NCI-H526 treated with DMSO at 0.1 percent for 48 hours (cell line): ENCODE results near the gene IPO4.

Source experiments
- DNase-seq: peaks from one replicate; lab custom pipeline; 2025; lab: John Stamatoyannopoulos, UW

Gene IPO4

DNA sequence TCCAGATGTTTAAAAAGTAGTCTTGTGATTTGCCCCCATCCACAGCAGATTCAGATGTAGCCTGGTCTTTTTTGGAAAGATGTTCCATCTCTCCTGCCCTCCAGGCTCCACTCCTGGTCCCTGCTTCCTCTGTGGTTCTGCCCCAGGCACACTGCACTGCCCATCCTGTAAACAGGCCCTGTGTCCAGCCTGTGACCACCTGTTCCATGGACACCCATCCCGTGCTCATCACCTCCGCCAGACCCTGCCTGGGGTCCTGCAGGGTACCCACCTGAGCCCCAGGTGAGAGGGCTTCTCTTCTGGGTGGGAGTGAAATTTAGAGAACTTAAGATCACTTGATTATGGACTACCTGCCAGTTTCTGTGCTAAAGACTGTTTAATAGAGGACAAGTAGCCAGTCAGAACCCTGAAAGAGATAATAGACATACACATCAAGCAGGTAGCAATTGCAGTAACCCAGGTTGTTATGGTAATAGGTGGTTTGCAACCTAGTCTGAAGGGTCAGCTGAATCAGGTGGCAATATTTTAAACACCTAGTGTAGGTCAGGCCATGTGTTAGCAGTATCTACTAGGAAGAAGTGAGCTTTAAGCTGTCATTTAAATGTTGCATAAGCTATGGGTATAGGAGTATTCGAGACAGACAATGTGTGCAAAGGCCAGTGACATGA lies 39.2 kb downstream of the IPO4 start:
- DNase-seq, result no peak

DNA sequence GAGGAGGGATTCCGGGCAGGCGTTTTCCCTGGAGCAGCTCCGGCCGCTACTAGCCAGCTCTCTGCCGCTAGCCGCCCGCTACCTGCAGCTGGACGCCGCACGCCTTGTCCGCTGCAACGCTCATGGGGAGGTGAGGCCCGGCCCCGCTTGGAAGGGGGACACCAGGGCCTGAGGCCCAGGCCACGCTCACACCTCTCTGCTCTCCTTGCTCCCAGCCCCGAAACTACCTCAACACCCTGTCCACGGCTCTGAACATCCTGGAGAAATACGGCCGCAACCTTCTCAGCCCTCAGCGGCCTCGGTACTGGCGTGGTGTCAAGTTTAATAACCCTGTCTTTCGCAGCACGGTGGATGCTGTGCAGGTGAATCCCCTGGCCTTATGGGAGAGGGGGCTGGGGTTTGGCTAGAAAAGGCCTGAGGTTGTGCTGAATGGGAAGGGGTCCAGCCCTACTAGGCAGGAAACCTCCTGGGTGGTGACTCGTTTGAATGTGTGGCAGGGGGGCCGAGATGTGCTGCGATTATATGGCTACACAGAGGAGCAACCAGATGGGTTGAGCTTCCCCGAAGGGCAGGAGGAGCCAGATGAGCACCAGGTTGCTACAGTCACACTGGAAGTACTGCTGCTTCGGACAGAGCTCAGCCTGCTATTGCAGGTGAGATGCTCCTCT lies 40.7 kb downstream of the IPO4 start:
- DNase-seq, result no peak

DNA sequence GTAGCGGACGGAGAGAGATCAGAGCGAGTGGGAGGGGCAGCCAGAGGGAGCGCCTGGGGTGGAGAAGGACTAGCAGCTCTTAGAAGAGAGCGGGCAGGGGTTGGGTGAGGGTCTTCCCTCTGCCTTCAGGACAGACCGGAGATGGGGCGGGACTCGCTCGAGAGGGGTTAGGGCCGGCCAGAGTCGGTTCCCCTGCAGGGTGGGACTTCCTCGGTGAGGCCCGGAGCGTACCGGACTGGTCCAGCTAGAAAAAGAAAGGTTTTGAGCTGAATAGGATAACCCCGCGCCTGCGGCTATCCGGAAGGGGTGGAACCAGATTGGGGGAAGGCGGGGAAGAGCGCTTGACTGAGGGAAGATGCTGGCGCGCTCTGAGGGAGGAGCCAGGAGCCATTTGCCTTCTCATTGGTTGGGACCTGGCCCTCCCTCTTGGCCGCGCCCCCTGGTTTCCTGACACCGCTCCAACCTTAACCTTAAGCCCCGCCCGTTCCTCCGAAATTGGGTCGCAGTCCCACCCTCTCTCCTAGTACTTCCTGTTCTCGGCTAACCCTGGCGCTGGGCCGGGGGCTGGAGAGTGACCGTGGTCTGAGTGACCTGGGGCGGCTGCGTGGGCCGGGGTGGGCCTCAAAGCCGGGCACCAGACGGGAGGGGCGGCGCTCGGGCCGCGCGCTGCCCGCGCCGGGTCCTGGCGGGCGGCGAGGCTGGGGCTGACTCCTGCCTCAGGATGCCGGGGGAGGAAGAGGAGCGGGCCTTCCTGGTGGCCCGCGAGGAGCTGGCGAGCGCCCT lies 41.4 kb downstream of the IPO4 start, which contains the start of gene RNF31:
Gene RNF31, plus strand, starts transcription at position 521 of the 783 bp plus-strand sequence. Its CDS starts 201 bp downstream, at position 722.
- peak; percentile 97 for DNase-seq

DNA sequence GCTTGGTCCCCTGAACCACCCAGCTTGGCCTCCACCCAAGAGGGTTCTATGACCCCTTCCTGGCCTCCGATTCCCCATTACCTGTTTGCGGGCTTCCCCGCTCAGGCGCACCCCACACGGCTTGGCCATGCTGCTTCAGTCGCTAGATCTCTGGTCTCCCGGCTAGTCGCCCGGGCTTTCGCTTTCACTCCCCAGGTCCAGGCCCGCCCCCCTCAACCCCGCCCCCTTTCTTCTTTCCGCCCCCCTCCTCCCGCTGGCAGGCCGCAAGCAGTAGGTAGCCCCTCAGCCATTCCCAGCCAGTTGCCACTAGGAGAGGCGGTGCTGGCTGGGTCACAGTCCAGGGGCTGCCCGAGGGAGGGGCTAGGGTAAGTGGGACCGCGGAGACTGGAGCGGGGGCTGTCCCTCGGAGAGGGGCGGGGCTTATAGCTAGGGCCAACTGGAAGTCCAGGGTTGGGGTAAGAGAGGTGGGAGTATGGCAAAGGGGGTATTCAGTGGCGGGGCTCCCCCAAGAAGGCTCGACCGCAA lies 42.1 kb downstream of the IPO4 start, which contains the start of gene PSME2:
Gene PSME2, minus strand, starts transcription at position 158 of the 525 bp plus-strand sequence. Its CDS starts 29 bp downstream, at position 129.
- DNase-seq, result peak; percentile 94

DNA sequence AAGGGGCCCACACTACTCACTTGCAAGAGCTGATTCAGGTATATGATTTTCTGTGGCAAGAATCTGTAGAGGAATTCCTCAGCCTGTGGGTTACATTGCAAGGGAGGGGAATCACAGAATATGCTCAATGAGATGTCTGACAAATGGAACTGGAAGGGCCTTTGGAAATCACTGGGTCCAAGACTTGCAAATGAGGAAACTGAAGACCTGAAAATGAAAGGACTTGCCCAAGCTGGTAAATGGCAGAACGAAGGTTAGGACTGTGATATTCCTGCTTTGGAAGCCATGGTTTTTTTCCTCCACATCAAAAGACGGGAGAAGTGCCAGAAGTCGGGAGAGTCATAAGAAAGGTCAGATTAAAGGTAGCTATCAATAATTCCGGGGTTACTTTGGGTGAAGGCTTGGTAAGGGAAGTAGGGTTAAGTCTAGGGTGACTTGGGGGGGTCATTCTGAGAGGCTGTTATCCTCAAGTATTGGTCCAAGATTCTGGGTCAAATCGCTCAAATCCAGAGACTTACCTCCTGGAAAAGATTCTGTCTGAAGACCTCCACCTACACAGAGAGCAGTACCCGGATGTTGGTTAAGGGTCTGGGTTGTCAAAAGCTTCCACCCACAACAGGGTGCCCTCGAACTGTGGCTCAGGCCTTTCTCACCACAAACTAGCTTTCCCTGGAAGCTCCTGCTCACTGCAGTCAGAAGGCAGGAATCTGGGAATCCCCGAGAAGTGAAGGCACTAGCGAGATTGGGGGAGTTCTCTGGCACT lies 42.7 kb downstream of the IPO4 start:
- no peak for DNase-seq

DNA sequence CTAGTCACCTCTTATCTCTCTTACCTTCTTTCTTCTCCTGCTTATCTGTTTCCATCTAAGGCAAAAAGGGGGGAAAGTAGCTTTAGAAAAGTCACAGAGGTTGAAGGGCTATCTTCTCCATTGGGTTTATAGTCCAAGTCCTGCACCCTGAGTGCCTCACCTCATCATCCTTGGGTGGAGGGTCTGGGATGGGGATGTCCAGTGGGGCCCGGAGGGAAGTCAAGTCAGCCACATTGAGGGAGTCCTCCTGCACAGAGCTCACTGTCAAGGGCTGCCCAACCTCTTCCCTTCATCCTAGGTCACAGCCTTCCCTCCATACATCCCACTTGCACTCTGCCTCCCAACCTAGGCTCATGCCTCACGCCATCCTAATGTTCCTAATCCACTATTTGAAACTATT lies 43.4 kb downstream of the IPO4 start:
- DNase-seq, result no peak

DNA sequence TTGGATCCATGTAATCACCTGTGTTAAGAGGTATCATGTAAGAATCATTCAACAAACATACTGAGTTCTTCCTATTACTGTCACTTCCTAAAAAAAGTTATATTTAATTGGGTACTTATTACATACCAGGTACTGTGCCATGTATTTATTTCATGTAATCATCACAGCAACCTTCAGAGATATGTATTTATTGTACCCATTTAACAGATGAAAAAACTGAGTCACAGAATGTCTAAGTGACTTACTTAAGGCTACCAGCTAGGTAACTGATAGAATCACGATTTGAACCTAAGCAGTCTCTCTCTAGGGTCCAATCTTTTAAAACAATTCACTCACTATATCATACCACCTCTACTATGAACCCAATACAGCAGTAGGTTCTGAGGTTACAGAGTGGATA lies 44.2 kb downstream of the IPO4 start:
- DNase-seq, result no peak

DNA sequence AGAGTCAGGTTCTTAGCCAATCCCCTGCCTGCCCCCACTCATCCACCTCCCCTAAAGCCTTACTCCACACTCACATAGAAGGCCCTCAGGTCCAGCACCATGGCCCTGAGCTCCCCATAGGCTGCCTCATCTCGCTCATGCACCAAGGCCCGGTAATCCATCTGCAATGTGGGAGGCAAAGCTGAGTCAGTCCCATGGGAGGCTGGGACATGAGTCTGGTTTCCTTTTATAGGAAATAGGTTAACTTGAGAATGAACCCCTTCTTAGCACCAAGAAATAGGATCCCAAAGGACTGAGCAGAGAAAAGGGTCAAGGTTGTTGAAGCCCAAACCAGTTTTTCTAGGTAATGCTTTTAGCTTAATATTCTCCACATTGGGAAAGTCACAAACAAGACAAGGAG lies 45.1 kb downstream of the IPO4 start:
- DNase-seq, result no peak

DNA sequence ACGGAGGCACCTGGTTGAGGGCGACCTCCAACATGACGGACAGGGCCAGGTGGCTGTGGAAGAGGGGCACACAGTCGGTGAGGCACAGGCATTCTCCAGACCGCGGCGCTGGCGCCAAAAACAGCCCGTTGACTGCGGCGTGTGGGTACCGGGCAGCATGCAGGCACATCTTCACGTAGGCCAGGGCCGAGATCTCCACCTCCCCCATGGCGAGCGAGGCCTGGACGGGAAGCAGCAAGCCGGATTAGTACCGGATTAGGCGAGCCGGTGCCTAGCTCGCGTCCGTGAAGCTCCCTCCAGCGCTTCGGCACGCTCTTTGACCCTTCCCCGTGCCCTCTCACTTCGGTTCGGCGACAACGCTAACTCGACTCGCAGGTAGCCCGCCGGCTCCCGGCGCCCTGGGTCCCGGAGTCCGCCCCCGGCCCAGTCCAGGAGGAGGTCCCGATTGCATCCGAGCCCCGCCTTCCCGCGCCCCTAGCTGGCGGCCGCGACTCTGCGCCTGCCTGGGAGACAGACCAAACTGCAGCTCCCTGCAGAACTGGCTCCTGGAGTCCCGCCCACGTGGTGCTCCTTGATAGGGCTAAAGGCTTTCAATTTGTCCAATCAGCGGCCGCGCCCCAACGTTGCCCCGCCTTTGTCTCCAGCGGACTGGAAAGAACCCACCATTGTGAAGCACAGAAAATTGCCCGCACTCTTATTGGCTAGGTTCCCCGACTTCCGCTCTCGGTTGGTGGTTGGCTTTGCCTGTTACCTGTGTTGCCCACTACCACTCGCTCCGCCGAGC lies 47.3 kb downstream of the IPO4 start, which contains the start of gene EMC9:
Gene EMC9, minus strand, starts transcription at position 495 of the 784 bp plus-strand sequence. Its CDS starts 287 bp downstream, at position 208.
- DNase-seq, result peak; percentile 99

DNA sequence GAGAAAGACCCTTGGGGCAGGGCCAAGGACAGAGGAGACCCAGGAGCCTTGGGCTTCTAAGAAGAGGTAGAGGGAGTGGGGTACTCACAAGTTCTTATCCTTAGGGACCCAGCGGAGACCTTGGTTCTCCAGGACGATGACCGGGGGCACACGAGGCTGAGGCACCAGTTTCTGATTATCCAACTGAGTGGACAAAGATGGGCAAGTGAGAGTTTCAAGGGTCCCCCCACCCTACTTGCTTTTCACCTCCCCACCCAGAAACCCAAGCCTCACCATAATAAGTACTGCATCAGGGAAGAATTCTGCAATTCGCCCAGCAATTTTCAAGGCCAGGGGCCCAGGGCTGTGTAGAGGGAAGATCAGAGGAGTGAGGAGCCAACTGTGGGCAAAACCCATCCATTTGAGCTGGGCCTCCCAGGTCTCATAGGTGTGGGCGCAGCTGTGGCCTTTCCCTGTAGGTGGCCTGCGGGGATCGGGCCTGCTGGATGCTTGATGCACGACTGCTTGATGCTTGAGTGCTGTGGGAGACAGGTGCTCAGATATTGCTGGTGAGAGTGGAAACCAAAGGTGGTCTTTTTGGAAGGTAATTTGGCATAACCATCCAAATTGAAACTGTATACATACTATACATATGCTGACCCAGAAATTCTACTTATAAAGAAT lies 49.2 kb downstream of the IPO4 start:
- DNase-seq, result no peak

DNA sequence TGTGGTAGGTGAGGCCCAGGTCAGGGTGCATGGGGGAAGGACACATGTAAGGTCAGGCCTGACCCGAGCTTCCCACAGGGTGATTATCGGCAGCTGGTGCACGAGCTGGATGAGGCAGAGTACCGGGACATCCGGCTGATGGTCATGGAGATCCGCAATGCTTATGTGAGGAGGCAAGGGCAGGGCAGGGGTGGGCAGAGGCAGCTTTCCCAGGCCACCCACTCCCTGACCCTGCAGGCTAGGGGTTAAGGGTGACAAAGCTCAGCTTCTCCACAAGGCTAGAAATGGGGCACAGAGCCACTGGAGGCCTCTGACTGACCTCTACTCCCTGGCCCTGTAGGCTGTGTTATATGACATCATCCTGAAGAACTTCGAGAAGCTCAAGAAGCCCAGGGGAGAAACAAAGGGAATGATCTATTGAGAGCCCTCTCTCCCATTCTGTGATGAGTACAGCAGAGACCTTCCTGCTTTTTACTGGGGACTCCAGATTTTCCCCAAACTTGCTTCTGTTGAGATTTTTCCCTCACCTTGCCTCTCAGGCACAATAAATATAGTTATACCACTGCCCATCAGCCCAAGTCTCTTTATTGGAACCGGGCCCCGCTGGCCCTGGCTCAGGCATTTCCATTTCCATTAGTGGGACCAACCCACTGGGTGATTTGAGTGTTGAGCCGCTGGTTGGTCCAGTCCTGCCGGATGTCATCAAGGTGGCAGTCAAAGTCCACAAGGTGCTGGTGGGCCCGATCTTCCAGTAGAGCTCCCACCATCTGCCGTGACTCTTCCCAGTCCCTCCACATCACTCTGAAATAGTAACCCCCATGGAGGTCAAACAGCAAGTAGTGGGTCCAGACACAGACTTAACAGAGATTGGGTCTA lies 50.0 kb downstream of the IPO4 start:
- no peak for DNase-seq

DNA sequence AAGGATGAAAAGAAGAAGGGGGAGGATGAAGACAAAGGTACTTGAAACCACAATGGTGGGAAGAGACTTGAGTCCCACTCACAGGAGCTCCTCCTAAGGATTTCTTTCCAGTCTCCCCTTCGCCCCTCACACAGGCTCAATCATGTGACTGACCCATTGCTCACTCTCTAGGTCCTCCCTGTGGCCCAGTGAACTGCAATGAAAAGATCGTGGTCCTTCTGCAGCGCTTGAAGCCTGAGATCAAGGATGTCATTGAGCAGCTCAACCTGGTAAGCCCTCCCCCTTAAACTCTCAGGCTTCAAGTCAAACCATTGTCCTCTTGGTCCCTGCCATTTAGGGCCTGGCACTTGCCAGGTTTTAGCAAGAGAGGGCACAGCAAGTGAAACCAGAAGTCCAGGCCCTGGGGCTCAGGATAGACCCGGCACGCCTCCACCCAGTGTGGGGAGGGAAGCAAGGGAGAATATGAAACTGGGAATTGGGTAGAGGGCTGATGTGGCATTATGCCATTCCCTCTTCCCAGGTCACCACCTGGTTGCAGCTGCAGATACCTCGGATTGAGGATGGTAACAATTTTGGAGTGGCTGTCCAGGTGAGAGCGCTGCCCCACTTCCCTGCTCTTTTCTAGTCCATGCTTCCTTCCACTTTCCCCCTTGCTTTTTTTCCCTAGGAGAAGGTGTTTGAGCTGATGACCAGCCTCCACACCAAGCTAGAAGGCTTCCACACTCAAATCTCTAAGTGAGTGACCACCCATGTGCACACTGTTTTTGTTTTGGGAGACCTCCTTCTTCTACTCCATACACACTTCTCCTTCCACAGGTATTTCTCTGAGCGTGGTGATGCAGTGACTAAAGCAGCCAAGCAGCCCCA lies 50.9 kb downstream of the IPO4 start:
- DNase-seq, result no peak

DNA sequence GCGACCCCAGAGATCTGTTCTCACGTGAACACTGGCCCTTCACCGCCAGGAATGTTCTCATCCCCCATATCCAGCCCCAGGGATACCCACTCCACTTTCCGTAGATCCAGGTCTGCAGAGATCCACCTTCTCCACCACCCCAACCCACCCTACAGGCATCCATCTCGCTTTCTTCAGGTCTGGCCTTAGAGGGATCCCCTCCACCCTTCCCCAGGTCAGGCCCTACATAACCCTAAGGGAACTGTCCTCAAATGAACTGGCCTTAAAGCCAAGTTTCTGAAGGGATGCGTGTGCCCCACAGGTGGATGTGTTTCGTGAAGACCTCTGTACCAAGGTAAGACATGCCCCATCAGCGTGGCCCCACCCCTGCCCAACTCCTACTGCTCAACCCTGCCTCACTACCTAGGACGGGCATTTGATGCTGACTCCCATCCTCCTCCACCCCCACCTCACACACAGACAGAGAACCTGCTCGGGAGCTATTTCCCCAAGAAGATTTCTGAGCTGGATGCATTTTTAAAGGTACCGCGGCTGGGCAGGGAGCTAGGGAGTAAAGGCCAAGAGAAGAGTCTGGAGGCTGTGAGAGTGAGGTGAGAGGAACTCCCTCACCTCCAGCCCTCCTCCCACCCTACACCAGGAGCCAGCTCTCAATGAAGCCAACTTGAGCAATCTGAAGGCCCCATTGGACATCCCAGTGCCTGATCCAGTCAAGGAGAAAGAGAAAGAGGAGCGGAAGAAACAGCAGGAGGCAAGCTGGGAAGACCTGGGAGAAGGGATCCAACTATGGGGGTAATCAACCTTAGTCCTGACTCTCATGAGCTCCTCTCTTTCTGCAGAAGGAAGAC lies 51.7 kb downstream of the IPO4 start:
- DNase-seq, result no peak

DNA sequence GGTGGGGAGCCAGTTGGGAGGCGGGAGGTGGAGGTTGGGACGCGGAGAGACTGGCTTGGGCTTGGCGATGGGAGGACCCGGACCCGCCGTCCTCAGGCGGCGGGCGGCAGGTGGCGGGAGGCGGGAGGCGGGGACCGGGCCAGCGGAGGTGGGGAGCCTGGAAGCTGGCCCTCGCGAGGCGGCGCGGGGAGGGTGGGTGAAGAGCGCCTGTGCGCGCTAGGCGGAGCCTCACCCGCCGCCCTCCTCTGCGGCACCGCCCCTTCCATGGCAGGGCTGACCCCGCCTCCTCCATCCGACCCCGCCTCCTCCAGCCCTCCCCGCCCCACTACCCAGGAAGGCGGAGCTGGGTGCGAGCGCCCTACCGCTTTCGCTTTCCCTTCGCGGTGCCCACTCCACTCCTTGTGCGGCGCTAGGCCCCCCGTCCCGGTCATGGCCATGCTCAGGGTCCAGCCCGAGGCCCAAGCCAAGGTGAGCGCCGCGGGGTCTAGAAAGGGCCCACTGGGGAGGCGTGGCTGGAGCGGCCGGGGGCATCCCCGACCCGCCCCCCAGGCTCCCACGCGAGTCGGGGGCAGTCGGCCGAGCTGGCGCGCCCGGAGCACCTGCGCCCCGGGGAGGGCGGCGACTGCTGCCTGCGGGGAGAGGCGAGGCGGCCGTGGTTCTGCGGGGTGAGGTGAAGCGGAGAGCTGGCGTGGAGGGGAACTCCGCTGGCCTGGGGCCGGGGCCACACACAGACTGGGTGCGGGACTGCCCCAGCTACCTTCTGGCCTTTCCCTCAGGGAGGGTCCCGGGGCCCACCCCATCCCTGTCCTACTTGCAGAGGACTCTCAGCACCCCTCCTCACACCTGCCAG lies 52.6 kb downstream of the IPO4 start, which contains the start of gene PSME1:
Gene PSME1, plus strand, starts transcription at position 361 of the 850 bp plus-strand sequence. Its CDS starts 69 bp downstream, at position 430.
- DNase-seq, result peak; percentile 83

DNA sequence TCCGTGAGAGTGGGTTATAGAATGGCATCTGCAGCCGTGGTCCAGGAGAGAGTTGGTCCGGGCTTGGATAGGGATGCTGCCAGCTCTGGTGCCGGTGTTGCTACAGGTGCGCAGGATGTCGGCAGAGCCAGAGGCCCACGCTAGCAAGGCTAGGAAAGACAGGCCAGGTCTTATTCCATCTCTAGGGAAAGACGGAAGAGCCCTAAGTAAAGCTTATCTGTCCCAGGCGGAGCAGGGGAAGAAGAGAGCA lies 53.1 kb downstream of the IPO4 start:
- no peak for DNase-seq

DNA sequence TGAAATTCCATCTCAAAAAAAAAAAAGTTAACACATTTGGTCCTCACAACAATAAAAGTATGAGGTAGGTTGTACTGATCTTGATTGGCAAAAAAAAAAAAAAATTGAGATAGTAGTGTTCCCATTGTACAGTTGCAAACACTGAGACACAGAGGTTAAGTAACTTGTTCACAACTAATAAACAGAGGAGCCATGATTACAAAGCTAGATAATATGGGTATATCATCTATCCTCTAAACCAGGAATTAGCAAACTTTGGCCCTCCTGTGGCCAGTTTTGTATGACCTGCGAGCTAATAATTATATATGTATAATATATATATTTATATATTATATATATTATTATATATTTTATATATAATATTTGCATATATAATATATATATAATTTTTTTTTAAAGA lies 54.9 kb downstream of the IPO4 start:
- DNase-seq, result no peak

DNA sequence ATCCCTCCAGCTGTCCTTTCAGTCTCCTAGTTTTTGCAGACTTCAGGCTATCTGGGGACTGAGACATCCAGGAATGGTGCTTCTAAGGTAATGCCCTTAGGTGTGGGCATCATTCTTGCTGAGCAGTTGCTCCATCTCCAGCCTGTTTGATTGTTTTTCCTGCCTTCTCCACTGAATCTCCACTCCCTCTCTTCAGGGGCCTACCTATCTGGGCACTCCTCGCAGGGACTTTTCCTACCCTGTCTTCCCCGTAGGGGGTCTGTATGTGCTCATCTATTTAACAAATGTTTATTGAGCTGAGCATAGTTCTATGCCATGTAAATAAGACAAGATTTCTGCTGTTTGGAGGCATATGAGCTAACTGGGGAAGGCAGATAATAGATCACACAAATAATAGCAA lies 55.6 kb downstream of the IPO4 start:
- DNase-seq, result no peak
